ENCODE data around the gene CTNNA2.

DNA sequence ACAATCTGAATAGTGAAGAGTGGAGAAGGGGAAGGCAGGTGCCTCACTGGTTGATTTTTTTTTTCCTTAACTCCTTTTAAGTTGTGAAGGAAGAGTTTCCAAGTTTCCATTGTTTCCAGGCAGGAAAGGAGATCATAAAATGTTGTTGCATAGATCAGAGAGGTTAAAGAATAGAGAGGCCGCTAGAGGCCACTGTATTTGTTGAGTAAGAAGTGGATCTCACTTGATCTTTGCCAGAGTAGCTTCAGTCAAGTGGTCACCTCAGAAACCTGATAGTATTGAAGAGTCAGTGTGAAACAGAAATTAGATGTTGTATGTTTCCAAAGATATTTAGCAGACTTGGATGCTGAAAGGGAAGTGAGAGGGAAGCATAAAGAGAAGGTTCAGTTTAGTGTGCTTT is 17.6 kb downstream of the CTNNA2 start:
- TF ChIP-seq, protein P1, sequence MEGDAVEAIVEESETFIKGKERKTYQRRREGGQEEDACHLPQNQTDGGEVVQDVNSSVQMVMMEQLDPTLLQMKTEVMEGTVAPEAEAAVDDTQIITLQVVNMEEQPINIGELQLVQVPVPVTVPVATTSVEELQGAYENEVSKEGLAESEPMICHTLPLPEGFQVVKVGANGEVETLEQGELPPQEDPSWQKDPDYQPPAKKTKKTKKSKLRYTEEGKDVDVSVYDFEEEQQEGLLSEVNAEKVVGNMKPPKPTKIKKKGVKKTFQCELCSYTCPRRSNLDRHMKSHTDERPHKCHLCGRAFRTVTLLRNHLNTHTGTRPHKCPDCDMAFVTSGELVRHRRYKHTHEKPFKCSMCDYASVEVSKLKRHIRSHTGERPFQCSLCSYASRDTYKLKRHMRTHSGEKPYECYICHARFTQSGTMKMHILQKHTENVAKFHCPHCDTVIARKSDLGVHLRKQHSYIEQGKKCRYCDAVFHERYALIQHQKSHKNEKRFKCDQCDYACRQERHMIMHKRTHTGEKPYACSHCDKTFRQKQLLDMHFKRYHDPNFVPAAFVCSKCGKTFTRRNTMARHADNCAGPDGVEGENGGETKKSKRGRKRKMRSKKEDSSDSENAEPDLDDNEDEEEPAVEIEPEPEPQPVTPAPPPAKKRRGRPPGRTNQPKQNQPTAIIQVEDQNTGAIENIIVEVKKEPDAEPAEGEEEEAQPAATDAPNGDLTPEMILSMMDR (IDR thresholded peaks at IDR 0.05; ENCODE audit: control extremely low read depth in 1 of 3, insufficient read depth in 1 of 3, low read depth in 1 of 3, low read length in 3 of 3), result peak in 2 of 3 experiments; percentile 36 to 48; a peak in 2 of 4 replicates
- no peak for TF ChIP-seq FOSL1 (IDR thresholded peaks at IDR 0.05; ENCODE audit: insufficient read depth, low read depth, low read length)
- no peak for TF ChIP-seq POLR2A (IDR thresholded peaks at IDR 0.05; ENCODE audit: control extremely low read depth in 1 of 2, low read depth in 2 of 2, low read length in 2 of 2)
- TF ChIP-seq TAF1 (IDR thresholded peaks at IDR 0.05; ENCODE audit: low read depth, low read length), result no peak
- TF ChIP-seq SIX5 (IDR thresholded peaks at IDR 0.05; ENCODE audit: low read depth, low read length), result no peak
- TF ChIP-seq RNF2 (IDR thresholded peaks at IDR 0.05; ENCODE audit: borderline replicate concordance, low read depth, low read length, missing control alignments, poor library complexity, severe bottlenecking), result no peak
- TF ChIP-seq RAD21 (IDR thresholded peaks at IDR 0.05 in 1 of 2, conservative IDR thresholded peaks at IDR 0.05 in 1 of 2; ENCODE audit: low read depth in 2 of 2, low read length in 2 of 2), result peak in 1 of 2 experiments; percentile 58; a peak in 2 of 4 replicates
- no peak for TF ChIP-seq EP300 (IDR thresholded peaks at IDR 0.05; ENCODE audit: borderline replicate concordance in 1 of 2, low read depth in 2 of 2, low read length in 2 of 2)
- no peak for TF ChIP-seq EZH2 (IDR thresholded peaks at IDR 0.05; ENCODE audit: low read depth, low read length, severe bottlenecking)

Measured in H1 (cell line).